Measurements from ENCODE around the gene BOLL. TPM values are rescaled to one million over a fixed set of nuclear protein-coding genes. Genes with fewer than 3 reads are reported as not detected.

Gene BOLL
- total and polyA plus RNA-seq, 4 donors, result not detected

GRCh38 chr2:197810491-197810890 lies 25.4 kb upstream of the BOLL start:
- Histone ChIP-seq H3K36me3 (ENCODE audit: control insufficient read depth in 1 of 2, insufficient read depth in 2 of 2, low read length in 1 of 2) (no peaks in the 10 kb centered on the region), H3K4me1 (ENCODE audit: control insufficient read depth in 1 of 2, insufficient read depth in 2 of 2, low read length in 2 of 2) (peaks cover 0 to 11% of the 10 kb centered on the region in 2 donors), H3K9me3 (ENCODE audit: control insufficient read depth, low read length) (no peaks in the 10 kb centered on the region), H3K4me3 (ENCODE audit: low read length in 2 of 2) (no peak overlapping the region), H3K27me3 (ENCODE audit: control insufficient read depth in 1 of 2, insufficient read depth in 2 of 2, low read length in 1 of 2) (no peaks in the 10 kb centered on the region), H3K27ac (ENCODE audit: low read depth in 1 of 2, low read length in 2 of 2) (no peak overlapping the region)
- ATAC-seq (ENCODE audit: low FRiP score), result no peak
- no peak for DNase-seq
- intact Hi-C loops (cut with DNase I), result loop anchor here (10.0 kb wide), 2 partner anchors 64 to 94 kb away; no protein-coding TSS in a partner anchor
- 48 to 49% methylated on average over 3 of the region's 3 CpGs for WGBS, 2 donors

GRCh38 chr2:197810016-197810415 lies 24.9 kb upstream of the BOLL start:
- Histone ChIP-seq H3K27me3 (ENCODE audit: control insufficient read depth in 1 of 2, insufficient read depth in 2 of 2, low read length in 1 of 2) (no peaks in the 10 kb centered on the region), H3K4me1 (ENCODE audit: control insufficient read depth in 1 of 2, insufficient read depth in 2 of 2, low read length in 2 of 2) (peaks cover 0 to 11% of the 10 kb centered on the region in 2 donors), H3K9me3 (ENCODE audit: control insufficient read depth, low read length) (no peaks in the 10 kb centered on the region), H3K27ac (ENCODE audit: low read depth in 1 of 2, low read length in 2 of 2) (no peak overlapping the region), H3K4me3 (ENCODE audit: low read length in 2 of 2) (no peak overlapping the region), H3K36me3 (ENCODE audit: control insufficient read depth in 1 of 2, insufficient read depth in 2 of 2, low read length in 1 of 2) (no peaks in the 10 kb centered on the region)
- intact Hi-C loops (cut with DNase I), result loop anchor here (10.0 kb wide), 2 partner anchors 65 to 95 kb away; no protein-coding TSS in a partner anchor
- ATAC-seq (ENCODE audit: low FRiP score) (no peak), DNase-seq (no peak)
- 75 to 83% methylated on average over 3 of the region's 3 CpGs for WGBS, 2 donors

GRCh38 chr2:197809064-197809463 lies 23.9 kb upstream of the BOLL start:
- H3K27ac ChIP-seq (ENCODE audit: low read depth in 1 of 2, low read length in 2 of 2), result no peak overlapping the region
- intact Hi-C loops (cut with DNase I), result loop anchor here (5.0 to 10.0 kb wide), 3 partner anchors 166 to 246 kb away; no protein-coding TSS in a partner anchor
- DNase-seq, result no peak
- no peak overlapping the region for H3K4me3 ChIP-seq (ENCODE audit: low read length in 2 of 2)
- WGBS, 2 donors, result 53 to 60% methylated on average over 5 of the region's 5 CpGs
- ATAC-seq (ENCODE audit: low FRiP score), result no peak
- no peaks in the 10 kb centered on the region for H3K27me3 ChIP-seq (ENCODE audit: control insufficient read depth in 1 of 2, insufficient read depth in 2 of 2, low read length in 1 of 2)
- no peaks in the 10 kb centered on the region for H3K36me3 ChIP-seq (ENCODE audit: control insufficient read depth in 1 of 2, insufficient read depth in 2 of 2, low read length in 1 of 2)
- H3K4me1 ChIP-seq (ENCODE audit: control insufficient read depth in 1 of 2, insufficient read depth in 2 of 2, low read length in 2 of 2), result peaks cover 0 to 5% of the 10 kb centered on the region in 2 donors
- H3K9me3 ChIP-seq (ENCODE audit: control insufficient read depth, low read length), result no peaks in the 10 kb centered on the region

GRCh38 chr2:197805715-197806633 lies 20.9 kb upstream of the BOLL start:
- ATAC-seq (ENCODE audit: low FRiP score) (no peak), DNase-seq (no peak)
- intact Hi-C loops (cut with DNase I), result loop anchor here (2.0 to 10.0 kb wide), 4 partner anchors 169 to 491 kb away; no protein-coding TSS in a partner anchor
- Histone ChIP-seq H3K27ac (ENCODE audit: low read depth in 1 of 2, low read length in 2 of 2) (no peak overlapping the region), H3K4me1 (ENCODE audit: control insufficient read depth in 1 of 2, insufficient read depth in 2 of 2, low read length in 2 of 2) (peaks cover 0 to 9% of the 10 kb centered on the region in 2 donors), H3K36me3 (ENCODE audit: control insufficient read depth in 1 of 2, insufficient read depth in 2 of 2, low read length in 1 of 2) (no peaks in the 10 kb centered on the region), H3K4me3 (ENCODE audit: low read length in 2 of 2) (peak overlapping the region; percentile 30 to 99), H3K9me3 (ENCODE audit: control insufficient read depth, low read length) (no peaks in the 10 kb centered on the region), H3K27me3 (ENCODE audit: control insufficient read depth in 1 of 2, insufficient read depth in 2 of 2, low read length in 1 of 2) (no peaks in the 10 kb centered on the region)
- 2% methylated on average over 11 of the region's 11 CpGs for WGBS, 2 donors

- 0% methylated on average over 72 to 92 of the region's 92 CpGs for WGBS, 2 donors
- intact Hi-C loops (cut with DNase I), result loop anchor here (2.0 to 10.0 kb wide), 4 partner anchors 170 to 492 kb away; no protein-coding TSS in a partner anchor
Measured at GRCh38 chr2:197804758-197805714, 19.9 kb upstream of the BOLL start.

GRCh38 chr2:197804049-197804757 lies 19.1 kb upstream of the BOLL start, which contains the start of gene PLCL1:
PLCL1 (plus strand) TSS chr2:197804593.
- ATAC-seq (ENCODE audit: low FRiP score) (peak; percentile 94), DNase-seq (peak; percentile 96 to 97)
- intact Hi-C loops (cut with DNase I), result loop anchor here (2.0 to 10.0 kb wide), 3 partner anchors 171 to 493 kb away; no protein-coding TSS in a partner anchor
- Histone ChIP-seq H3K27ac (ENCODE audit: low read depth in 1 of 2, low read length in 2 of 2) (peak within 1 kb of the TSS; percentile 1 to 37), H3K36me3 (ENCODE audit: control insufficient read depth in 1 of 2, insufficient read depth in 2 of 2, low read length in 1 of 2) (no peaks in the 10 kb centered on the region), H3K4me1 (ENCODE audit: control insufficient read depth in 1 of 2, insufficient read depth in 2 of 2, low read length in 2 of 2) (peaks cover 0 to 8% of the 10 kb centered on the region in 2 donors), H3K27me3 (ENCODE audit: control insufficient read depth in 1 of 2, insufficient read depth in 2 of 2, low read length in 1 of 2) (no peaks in the 10 kb centered on the region), H3K4me3 (ENCODE audit: low read length in 2 of 2) (peak within 1 kb of the TSS; percentile 62 to 99), H3K9me3 (ENCODE audit: control insufficient read depth, low read length) (no peaks in the 10 kb centered on the region)
- WGBS, 2 donors, result 0% methylated on average over 36 to 50 of the region's 50 CpGs

More at GRCh38 chr2:197804758-197805714, 19.9 kb upstream of the BOLL start:
- peaks cover 0 to 9% of the 10 kb centered on the region in 2 donors for H3K4me1 ChIP-seq (ENCODE audit: control insufficient read depth in 1 of 2, insufficient read depth in 2 of 2, low read length in 2 of 2)
- DNase-seq (peak; percentile 63 to 77), ATAC-seq (ENCODE audit: low FRiP score) (peak; percentile 63)
- H3K36me3 ChIP-seq (ENCODE audit: control insufficient read depth in 1 of 2, insufficient read depth in 2 of 2, low read length in 1 of 2), result no peaks in the 10 kb centered on the region
- peak overlapping the region; percentile 30 to 99 for H3K4me3 ChIP-seq (ENCODE audit: low read length in 2 of 2)
- H3K9me3 ChIP-seq (ENCODE audit: control insufficient read depth, low read length), result no peaks in the 10 kb centered on the region
- no peaks in the 10 kb centered on the region for H3K27me3 ChIP-seq (ENCODE audit: control insufficient read depth in 1 of 2, insufficient read depth in 2 of 2, low read length in 1 of 2)
- H3K27ac ChIP-seq (ENCODE audit: low read depth in 1 of 2, low read length in 2 of 2), result peak overlapping the region; percentile 1 to 15

GRCh38 chr2:197803033-197803444 lies 17.9 kb upstream of the BOLL start:
- ATAC-seq (ENCODE audit: low FRiP score) (peak; percentile 76), DNase-seq (no peak)
- 0 to 4% methylated on average over 2 of the region's 2 CpGs for WGBS, 2 donors

More at GRCh38 chr2:197803033-197803444, 17.9 kb upstream of the BOLL start:
- Histone ChIP-seq H3K4me1 (ENCODE audit: control insufficient read depth in 1 of 2, insufficient read depth in 2 of 2, low read length in 2 of 2) (peaks cover 0 to 4% of the 10 kb centered on the region in 2 donors), H3K36me3 (ENCODE audit: control insufficient read depth in 1 of 2, insufficient read depth in 2 of 2, low read length in 1 of 2) (no peaks in the 10 kb centered on the region), H3K9me3 (ENCODE audit: control insufficient read depth, low read length) (no peaks in the 10 kb centered on the region), H3K27ac (ENCODE audit: low read depth in 1 of 2, low read length in 2 of 2) (no peak overlapping the region), H3K4me3 (ENCODE audit: low read length in 2 of 2) (peak overlapping the region in 1 of 2 donors; percentile 21), H3K27me3 (ENCODE audit: control insufficient read depth in 1 of 2, insufficient read depth in 2 of 2, low read length in 1 of 2) (no peaks in the 10 kb centered on the region)
- intact Hi-C loops (cut with DNase I), result loop anchor here (1.0 to 10.0 kb wide), 4 partner anchors 172 to 324 kb away; no protein-coding TSS in a partner anchor

All from aorta (tissue), 5 donors.